ENCODE results near the gene DNAH17. TPM values are rescaled to one million over a fixed set of nuclear protein-coding genes. Genes with fewer than 3 reads are reported as not detected.

The DNAH17 gene
- total RNA-seq, 1 donor from 2014 or later = under 0.01 TPM

DNA sequence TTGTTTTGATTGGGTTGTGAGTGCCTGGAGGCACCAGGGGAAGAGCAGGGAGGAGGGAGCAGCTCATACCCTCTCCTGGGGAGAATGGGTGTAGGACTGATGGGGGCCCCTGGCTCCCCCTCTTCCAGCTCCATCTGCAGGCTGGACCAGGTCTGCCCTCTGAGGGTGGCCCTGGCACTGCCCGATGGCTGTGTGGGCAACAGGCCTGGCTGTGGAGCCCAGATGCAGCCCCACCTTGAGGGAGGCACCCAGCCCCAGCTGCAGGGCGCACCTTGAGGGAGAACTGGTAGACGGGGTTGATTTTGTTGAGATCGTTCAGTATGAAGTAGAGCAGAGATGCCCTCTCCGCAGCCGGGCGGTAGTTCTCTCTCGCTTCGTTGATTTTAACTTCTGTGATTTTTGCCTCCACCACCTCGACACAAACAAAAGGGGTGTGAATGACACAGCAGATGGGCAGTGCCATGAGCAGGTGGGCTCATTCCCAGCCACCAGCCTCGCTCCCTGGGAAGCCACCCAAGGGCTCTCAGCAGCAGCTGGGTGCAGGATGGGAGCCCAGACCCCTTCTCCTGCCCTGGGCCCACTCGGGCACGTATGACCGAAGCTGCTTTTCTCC, 127.1 kb downstream of the DNAH17 start:
- TF ChIP-seq, protein P1, sequence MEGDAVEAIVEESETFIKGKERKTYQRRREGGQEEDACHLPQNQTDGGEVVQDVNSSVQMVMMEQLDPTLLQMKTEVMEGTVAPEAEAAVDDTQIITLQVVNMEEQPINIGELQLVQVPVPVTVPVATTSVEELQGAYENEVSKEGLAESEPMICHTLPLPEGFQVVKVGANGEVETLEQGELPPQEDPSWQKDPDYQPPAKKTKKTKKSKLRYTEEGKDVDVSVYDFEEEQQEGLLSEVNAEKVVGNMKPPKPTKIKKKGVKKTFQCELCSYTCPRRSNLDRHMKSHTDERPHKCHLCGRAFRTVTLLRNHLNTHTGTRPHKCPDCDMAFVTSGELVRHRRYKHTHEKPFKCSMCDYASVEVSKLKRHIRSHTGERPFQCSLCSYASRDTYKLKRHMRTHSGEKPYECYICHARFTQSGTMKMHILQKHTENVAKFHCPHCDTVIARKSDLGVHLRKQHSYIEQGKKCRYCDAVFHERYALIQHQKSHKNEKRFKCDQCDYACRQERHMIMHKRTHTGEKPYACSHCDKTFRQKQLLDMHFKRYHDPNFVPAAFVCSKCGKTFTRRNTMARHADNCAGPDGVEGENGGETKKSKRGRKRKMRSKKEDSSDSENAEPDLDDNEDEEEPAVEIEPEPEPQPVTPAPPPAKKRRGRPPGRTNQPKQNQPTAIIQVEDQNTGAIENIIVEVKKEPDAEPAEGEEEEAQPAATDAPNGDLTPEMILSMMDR (IDR thresholded peaks at IDR 0.05; ENCODE audit: insufficient read depth, low read length, severe bottlenecking) = no peak
- no peak for FAIRE-seq
- Histone ChIP-seq H3K27me3 (ENCODE audit: control insufficient read depth, insufficient read depth, low read length) (no peaks in the 10 kb centered on the region), H3K4me3 (ENCODE audit: low read depth, low read length) (no peak overlapping the region), H3K36me3 (ENCODE audit: control insufficient read depth, insufficient read depth, low read length) (no peaks in the 10 kb centered on the region)
- DNase-seq (ENCODE audit: low read depth) = no peak

DNA sequence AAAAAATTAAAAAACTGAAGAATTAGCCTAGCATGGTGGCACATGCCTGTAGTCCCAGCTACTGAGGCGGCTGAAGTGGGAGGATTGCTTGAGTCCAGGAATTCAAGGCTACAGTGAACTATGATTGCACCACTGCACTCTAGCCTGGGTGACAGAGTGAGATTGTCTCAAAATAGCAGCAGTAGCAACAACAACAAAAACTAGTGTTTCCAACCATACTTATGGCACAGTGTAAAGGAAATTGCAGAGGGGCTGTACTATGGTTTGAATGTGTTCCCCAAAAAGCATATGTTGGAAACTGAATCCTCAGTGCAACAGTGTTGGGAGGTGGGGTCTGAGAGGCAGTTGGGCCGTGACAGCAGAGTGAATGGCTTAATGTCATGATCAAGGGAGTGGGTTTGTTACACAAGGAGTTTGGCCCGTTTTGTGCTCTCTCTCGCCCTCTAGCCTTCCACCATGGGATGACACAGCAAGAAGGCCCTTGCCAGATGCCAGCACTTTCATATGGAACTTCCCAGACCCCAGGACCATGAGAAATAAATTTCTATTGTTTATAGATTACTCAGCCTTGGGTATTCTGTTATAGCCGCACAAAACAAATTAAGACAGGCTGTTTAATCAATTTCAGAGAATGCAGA, 128.7 kb downstream of the DNAH17 start:
- H3K27me3 ChIP-seq (ENCODE audit: control insufficient read depth, insufficient read depth, low read length) = peaks cover 4% of the 10 kb centered on the region
- TF ChIP-seq, protein P1 (IDR thresholded peaks at IDR 0.05; ENCODE audit: insufficient read depth, low read length, severe bottlenecking) = peak; percentile 1
- DNase-seq (ENCODE audit: low read depth) (no peak), FAIRE-seq (no peak)
- no peaks in the 10 kb centered on the region for H3K36me3 ChIP-seq (ENCODE audit: control insufficient read depth, insufficient read depth, low read length)
- no peak overlapping the region for H3K4me3 ChIP-seq (ENCODE audit: low read depth, low read length)

DNA sequence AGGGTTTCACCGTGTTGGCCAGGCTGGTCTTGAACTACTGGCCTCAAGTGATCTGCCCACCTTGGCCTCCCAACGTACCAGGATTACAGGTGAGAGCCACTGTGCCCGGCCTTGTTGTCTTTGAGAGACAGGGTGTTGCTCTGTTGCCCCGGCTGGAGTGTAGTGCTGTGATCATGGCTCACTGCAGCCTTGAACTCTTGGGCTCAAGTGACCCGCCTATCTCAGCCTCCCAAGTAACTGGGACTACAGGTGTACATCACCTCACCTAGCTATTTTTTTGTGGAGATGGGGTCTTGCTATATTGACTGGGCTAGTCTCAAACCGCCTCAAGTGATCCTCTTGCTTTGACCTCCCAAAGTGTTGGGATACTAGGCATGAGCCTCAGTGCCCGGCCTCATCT, 130.4 kb downstream of the DNAH17 start:
- Histone ChIP-seq H3K36me3 (ENCODE audit: control insufficient read depth, insufficient read depth, low read length) (no peaks in the 10 kb centered on the region), H3K27me3 (ENCODE audit: control insufficient read depth, insufficient read depth, low read length) (peaks cover 6% of the 10 kb centered on the region)
- no peak for FAIRE-seq

DNA sequence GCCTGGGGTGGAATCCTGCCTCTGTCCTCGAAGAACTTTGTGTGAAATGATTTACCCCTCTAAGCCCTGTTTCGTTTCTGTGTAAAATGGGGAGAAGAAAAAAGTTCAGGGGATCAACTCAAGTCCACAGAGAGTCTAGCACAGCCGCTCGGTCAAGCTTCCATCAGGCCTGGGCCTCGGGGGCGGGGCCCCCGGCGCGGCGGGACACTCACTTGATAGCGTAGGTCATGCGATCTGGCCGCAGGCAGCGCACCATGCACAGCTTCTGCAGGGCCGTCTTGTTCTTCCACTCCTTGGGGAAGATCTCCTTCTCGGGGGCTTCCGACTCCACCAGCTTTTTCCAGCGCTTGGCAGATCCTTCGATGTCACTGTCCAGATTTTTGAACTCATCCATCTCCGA, 132.8 kb downstream of the DNAH17 start:
- Histone ChIP-seq H3K36me3 (ENCODE audit: control insufficient read depth, insufficient read depth, low read length) (no peaks in the 10 kb centered on the region), H3K4me3 (ENCODE audit: low read depth, low read length) (no peak overlapping the region), H3K27me3 (ENCODE audit: control insufficient read depth, insufficient read depth, low read length) (peaks cover 6% of the 10 kb centered on the region)
- FAIRE-seq (no peak), DNase-seq (ENCODE audit: low read depth) (no peak)
- TF ChIP-seq, protein P1 (IDR thresholded peaks at IDR 0.05; ENCODE audit: insufficient read depth, low read length, severe bottlenecking) = no peak

More for the DNA sequence above, 130.4 kb downstream of the DNAH17 start:
- H3K4me3 ChIP-seq (ENCODE audit: low read depth, low read length) = no peak overlapping the region
- TF ChIP-seq, protein P1 (IDR thresholded peaks at IDR 0.05; ENCODE audit: insufficient read depth, low read length, severe bottlenecking) = no peak
- no peak for DNase-seq (ENCODE audit: low read depth)

DNA sequence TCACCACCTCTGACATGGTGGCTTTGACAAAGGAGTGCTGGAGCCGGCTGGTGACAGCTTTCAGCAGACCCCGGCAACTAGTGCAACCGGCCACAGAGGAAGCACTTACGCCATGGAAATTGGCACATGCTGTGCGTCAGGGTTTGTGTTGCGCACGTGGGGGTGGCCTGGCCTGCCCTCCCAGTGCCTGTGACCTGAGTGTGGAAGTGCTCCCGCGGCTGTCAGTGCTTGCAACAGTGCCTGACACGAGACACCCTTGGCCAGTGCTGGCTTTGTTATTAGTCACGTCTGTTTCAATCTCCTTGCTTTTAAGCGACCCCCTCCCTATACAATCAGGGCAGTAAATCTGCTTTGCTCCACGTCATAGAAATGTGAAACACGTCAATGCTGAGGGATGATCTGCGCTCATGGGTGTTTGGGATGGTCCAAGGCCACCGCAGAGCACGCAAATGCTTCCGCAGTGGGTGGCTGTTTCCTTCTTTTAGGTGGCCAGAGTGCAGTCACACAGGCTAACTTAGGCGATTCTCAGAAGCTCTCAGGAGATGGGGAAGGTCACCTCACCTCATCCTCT, 134.5 kb downstream of the DNAH17 start:
- DNase-seq (ENCODE audit: low read depth) (no peak), FAIRE-seq (no peak)
- Histone ChIP-seq H3K27me3 (ENCODE audit: control insufficient read depth, insufficient read depth, low read length) (peaks cover 6% of the 10 kb centered on the region), H3K4me3 (ENCODE audit: low read depth, low read length) (no peak overlapping the region), H3K36me3 (ENCODE audit: control insufficient read depth, insufficient read depth, low read length) (no peaks in the 10 kb centered on the region)
- TF ChIP-seq, protein P1 (IDR thresholded peaks at IDR 0.05; ENCODE audit: insufficient read depth, low read length, severe bottlenecking) = no peak

Measured in bronchial epithelial cell (primary cell).